ENCODE measurements around the gene PLEKHA3.

PLEKHA3 gene

GRCh38 chr2:178491612-178492011 is 11.4 kb downstream of the PLEKHA3 start:
- Histone ChIP-seq H3K9me2 (replicated peaks; ENCODE audit: insufficient read depth, low read length) (no peaks in the 10 kb centered on the region), H3K9ac (ENCODE audit: low read length) (no peak overlapping the region), H3K4me3 (ENCODE audit: insufficient read depth, low read length, poor library complexity, severe bottlenecking) (no peak overlapping the region), H2AFZ (ENCODE audit: low read depth, low read length, severe bottlenecking) (no peak overlapping the region), H4K20me1 (ENCODE audit: low read depth, low read length) (no peaks in the 10 kb centered on the region), H3F3A (ENCODE audit: insufficient read depth) (no peaks in the 10 kb centered on the region), H3K9me3 (ENCODE audit: insufficient read depth, low read length) (no peaks in the 10 kb centered on the region), H3K27me3 (ENCODE audit: low read length) (no peaks in the 10 kb centered on the region), H3K79me2 (ENCODE audit: insufficient read depth, low read length) (peaks cover 7% of the 10 kb centered on the region; the same call in 1 of the 2 replicates), H3K4me2 (ENCODE audit: low read depth, low read length, poor library complexity, severe bottlenecking) (no peak overlapping the region), H3K27ac (ENCODE audit: low read depth, low read length) (no peak overlapping the region), H3K36me3 (ENCODE audit: low read length) (peaks cover 13% of the 10 kb centered on the region; the same call in 1 of the 2 replicates)
- TF ChIP-seq EZH2phosphoT487 (conservative IDR thresholded peaks at IDR 0.05; ENCODE audit: low read length) (no peak), CTCF (IDR thresholded peaks at IDR 0.05; ENCODE audit: insufficient read depth, low read length, poor library complexity, severe bottlenecking) (no peak)

- Histone ChIP-seq H3F3A (ENCODE audit: insufficient read depth) (no peaks in the 10 kb centered on the region), H3K27ac (ENCODE audit: low read depth, low read length) (no peak overlapping the region), H3K36me3 (ENCODE audit: low read length) (peaks cover 25% of the 10 kb centered on the region; the same call in 1 of the 2 replicates), H3K9me3 (ENCODE audit: insufficient read depth, low read length) (no peaks in the 10 kb centered on the region), H2AFZ (ENCODE audit: low read depth, low read length, severe bottlenecking) (no peak overlapping the region), H3K4me2 (ENCODE audit: low read depth, low read length, poor library complexity, severe bottlenecking) (no peak overlapping the region), H3K4me3 (ENCODE audit: insufficient read depth, low read length, poor library complexity, severe bottlenecking) (no peak overlapping the region), H4K20me1 (ENCODE audit: low read depth, low read length) (no peaks in the 10 kb centered on the region), H3K79me2 (ENCODE audit: insufficient read depth, low read length) (no peaks in the 10 kb centered on the region), H3K27me3 (ENCODE audit: low read length) (no peaks in the 10 kb centered on the region), H3K9ac (ENCODE audit: low read length) (no peak overlapping the region), H3K9me2 (replicated peaks; ENCODE audit: insufficient read depth, low read length) (no peaks in the 10 kb centered on the region)
- no peak for TF ChIP-seq CTCF (IDR thresholded peaks at IDR 0.05; ENCODE audit: insufficient read depth, low read length, poor library complexity, severe bottlenecking)
- TF ChIP-seq EZH2phosphoT487 (conservative IDR thresholded peaks at IDR 0.05; ENCODE audit: low read length) = no peak
Measured at GRCh38 chr2:178496049-178496448, 15.8 kb downstream of the PLEKHA3 start.

- Histone ChIP-seq H4K20me1 (ENCODE audit: low read depth, low read length) (no peaks in the 10 kb centered on the region), H3K4me2 (ENCODE audit: low read depth, low read length, poor library complexity, severe bottlenecking) (peak overlapping the region; percentile 26), H3F3A (ENCODE audit: insufficient read depth) (no peaks in the 10 kb centered on the region), H3K4me3 (ENCODE audit: insufficient read depth, low read length, poor library complexity, severe bottlenecking) (no peak overlapping the region), H3K27me3 (ENCODE audit: low read length) (no peaks in the 10 kb centered on the region), H3K9ac (ENCODE audit: low read length) (no peak overlapping the region), H3K27ac (ENCODE audit: low read depth, low read length) (no peak overlapping the region), H3K9me2 (replicated peaks; ENCODE audit: insufficient read depth, low read length) (no peaks in the 10 kb centered on the region), H2AFZ (ENCODE audit: low read depth, low read length, severe bottlenecking) (no peak overlapping the region), H3K36me3 (ENCODE audit: low read length) (peaks cover 42% of the 10 kb centered on the region), H3K79me2 (ENCODE audit: insufficient read depth, low read length) (no peaks in the 10 kb centered on the region), H3K9me3 (ENCODE audit: insufficient read depth, low read length) (no peaks in the 10 kb centered on the region)
- TF ChIP-seq EZH2phosphoT487 (conservative IDR thresholded peaks at IDR 0.05; ENCODE audit: low read length) (no peak), CTCF (IDR thresholded peaks at IDR 0.05; ENCODE audit: insufficient read depth, low read length, poor library complexity, severe bottlenecking) (no peak)
Measured at GRCh38 chr2:178498137-178498536, 17.9 kb downstream of the PLEKHA3 start.

Measured in SU-DHL-6 (cell line).